HT-29 (cell line): Measurements from ENCODE around the gene CFAP43. TPM values are rescaled to one million over a fixed set of nuclear protein-coding genes. Genes with fewer than 3 reads are reported as not detected.

Experiments
- DNase-seq: peaks from one replicate; pipeline ENCODE4 v3.0.0-alpha.2; 2015; ENCODE audit warnings: low spot score
- total RNA-seq: library from RNA; depleted of rRNA; stranded (reverse); fragments of >200 nt; shearing (Covaris generic); gene quantifications from 2 replicates; pipeline ENCODE4 v1.2.3, GENCODE V29; 2014

The CFAP43 gene
- total RNA-seq, 1 experiment from 2014 or later, result 0.18 TPM

- no peak for DNase-seq
Measured at GRCh38 chr10:104138131-104138530, 94.0 kb downstream of the CFAP43 start.

DNA sequence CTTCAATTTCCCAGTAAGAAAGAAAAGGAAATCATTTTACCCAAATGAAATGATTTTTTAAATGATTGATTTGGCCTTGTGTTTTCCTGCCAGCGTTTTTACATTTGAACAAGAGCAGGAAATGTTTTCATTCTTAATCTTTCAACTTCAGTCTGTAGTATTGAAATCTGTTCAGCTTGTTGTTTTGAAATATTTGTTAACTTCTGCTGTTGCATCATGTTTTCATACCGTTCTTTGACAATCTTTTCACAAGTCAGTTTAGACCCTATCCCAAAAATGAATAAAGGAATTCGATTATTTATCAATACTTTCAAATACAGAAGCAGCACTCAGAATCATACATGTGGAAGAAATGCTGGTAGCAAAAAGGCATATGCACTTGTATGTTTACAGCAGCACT, 102.1 kb downstream of the CFAP43 start:
- no peak for DNase-seq

GRCh38 chr10:104128214-104128613, 104.0 kb downstream of the CFAP43 start:
- no peak for DNase-seq

DNA sequence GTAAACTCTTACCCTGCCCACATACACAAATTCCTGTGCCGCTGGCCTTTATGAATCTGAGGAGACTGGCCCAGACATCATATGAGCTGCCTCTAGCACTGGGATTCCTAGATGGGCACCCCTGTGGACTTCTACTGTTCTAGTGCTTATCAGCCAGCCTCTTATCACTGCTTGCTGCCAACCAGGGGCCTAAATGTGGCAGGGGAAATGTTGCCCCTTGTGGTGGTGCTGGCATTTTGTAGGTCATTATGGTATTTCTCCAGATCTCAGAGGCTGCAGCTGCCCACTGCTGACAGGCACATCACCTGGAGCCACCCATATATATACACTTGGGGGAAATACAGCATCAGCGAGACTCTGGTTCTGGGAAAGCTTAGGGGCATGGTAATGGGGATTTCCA, 104.8 kb downstream of the CFAP43 start:
- peak; percentile 49 for DNase-seq

DNA sequence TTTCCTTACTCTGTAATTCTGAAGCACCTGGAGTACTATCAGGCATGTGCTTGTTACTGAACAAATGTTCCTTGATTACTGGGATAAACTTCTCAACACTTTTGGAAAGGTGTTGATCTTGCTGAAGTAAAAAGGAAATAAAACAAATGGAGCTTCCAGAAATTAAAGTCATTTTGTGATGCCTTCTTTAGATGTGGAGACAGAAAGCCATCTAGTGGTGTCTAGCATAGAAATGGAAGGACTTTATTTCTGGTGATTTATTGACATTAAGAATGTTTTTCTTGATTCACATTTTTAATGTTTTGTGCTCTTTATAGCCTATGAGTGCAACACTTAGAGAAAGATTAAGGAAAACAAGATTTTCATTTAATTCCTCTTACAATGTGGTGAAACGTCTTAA, 108.8 kb downstream of the CFAP43 start:
- DNase-seq, result peak; percentile 40

DNA sequence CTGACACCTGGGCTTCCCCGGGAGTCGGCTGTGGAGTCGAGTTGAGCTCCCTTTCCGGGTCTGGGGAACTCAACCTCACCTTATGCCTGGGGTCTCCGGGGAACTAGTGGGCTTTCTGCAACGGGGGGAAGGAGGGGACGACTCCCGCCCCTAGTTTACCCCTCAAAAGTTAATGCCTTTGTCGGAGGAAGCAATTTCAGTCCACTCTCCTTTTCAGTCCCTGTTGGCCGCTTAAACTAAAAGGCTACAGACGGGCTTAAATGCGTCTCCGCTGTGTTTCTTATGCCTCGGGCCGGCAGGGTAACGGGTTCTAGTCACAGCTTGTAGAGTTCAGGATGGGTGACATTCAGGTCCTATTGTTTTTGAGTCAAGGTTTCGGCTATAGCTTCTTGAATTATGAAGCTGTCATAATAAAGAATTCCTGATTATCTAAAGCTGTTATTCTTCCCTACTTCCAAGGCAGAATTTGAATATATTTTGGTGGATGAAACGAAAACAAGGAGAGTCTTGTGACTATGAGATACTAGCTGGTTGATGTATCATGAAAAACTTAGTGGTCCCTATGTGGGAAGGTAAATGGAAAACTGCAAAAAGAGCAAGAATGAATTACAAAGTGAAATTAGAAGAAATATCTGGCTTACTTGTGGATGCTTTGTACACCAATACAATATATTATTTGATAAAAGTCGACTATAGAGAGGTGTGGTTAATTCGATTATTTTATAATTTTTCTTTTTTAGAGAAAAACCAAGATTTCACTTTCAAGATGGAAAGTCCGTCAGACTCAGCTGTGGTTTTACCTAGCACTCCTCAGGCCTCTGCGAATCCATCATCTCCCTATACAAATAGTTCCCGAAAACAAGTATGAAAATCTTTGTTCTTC, 109.7 kb downstream of the CFAP43 start:
- peak; percentile 40 for DNase-seq

DNA sequence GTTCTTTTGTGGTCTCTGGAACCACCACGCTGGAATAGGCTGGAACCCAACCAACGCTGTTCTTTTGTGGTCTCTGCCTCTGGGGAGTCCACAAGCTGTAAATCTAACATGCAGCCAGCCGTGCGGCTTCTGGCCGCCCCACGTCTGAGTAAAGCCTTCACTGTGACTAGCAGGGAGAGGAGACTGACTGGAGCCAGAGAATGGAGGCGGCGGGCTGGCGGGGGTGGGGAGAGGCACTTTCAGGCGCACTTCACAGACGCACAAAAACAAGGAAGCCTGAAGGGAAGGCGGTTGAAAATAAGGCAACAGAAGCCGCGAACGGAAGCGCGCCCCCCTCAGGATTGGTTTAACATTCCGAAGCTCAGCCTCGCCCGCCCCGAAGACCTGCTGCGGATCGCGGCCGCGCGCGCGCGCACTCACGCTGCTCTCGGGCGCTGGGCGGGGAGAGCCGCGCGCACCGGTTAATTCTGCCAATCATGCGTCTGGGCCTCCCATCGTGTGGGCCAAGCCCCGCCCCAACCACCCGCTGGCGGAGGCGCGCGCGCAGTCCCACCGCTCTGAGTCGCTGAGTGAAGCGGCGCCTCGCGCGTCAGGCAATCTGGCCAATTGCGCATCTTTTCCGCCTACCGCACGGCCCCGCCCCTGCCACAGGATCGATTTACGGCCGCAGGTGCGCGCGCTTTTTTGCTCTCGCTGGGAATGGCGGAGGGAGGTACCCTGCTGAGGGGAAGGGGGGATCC, 110.5 kb downstream of the CFAP43 start, which contains the start of gene SFR1:
TSS of gene SFR1 (plus strand) at position 687 of the 740 bp plus-strand sequence. CDS start at position 700, 13 bp downstream.
- DNase-seq, result peak; percentile 99

DNA sequence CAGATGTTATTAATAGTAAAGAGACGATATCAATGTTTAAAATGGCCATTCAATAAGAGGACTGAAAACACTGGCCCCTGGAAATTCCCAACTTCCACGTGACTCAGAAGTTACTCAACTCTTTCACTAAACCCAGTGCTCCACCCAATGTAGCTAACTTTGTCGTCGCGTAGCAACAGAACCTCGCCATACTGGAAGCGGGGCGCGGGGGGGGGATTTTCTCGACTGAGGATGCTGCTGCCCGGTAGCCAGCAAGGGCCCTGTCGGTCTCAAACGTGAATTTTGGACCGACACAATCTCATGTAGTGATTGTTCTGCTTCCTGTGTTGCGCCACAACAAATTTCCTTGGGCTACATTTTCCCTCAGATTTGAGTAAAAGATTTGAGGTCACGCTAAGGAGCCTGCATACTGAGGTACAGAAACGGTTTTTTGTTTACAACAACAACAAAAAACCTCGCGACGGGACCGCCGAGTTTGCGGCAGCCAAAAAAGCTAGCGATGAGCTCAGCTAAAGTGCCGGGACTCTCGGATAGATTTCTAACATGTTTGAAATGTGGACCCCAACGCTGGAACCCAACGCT, 111.2 kb downstream of the CFAP43 start:
- DNase-seq, result peak; percentile 97

GRCh38 chr10:104120512-104120902, 111.7 kb downstream of the CFAP43 start:
- DNase-seq, result no peak

- DNase-seq, result peak; percentile 24
Measured at GRCh38 chr10:104119996-104120395, 112.2 kb downstream of the CFAP43 start.

DNA sequence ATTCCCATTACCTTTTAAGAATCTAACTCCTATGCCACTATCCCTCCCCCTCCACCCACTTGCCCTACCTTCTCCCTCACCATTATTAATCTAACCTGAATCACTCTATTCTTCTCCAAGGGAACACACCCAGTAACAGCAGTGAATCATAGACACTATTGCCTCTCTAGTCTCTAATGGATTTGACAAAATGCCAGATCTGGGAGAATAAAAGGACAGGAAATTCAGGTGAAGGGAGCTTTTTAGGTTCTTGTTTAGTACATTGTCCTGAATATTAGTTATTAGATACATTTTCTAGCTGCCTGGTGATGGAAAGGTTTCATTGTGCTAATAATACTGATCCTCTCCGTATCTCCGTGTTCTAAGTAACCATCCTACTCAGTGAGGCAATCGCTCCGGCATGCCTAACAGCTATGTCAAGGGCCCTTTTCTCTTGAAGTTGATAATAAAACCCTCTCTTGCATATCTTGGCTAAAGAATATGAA, 114.3 kb downstream of the CFAP43 start:
- peak; percentile 88 for DNase-seq

- DNase-seq, result no peak
Measured at GRCh38 chr10:104113376-104113956, 118.7 kb downstream of the CFAP43 start.

DNA sequence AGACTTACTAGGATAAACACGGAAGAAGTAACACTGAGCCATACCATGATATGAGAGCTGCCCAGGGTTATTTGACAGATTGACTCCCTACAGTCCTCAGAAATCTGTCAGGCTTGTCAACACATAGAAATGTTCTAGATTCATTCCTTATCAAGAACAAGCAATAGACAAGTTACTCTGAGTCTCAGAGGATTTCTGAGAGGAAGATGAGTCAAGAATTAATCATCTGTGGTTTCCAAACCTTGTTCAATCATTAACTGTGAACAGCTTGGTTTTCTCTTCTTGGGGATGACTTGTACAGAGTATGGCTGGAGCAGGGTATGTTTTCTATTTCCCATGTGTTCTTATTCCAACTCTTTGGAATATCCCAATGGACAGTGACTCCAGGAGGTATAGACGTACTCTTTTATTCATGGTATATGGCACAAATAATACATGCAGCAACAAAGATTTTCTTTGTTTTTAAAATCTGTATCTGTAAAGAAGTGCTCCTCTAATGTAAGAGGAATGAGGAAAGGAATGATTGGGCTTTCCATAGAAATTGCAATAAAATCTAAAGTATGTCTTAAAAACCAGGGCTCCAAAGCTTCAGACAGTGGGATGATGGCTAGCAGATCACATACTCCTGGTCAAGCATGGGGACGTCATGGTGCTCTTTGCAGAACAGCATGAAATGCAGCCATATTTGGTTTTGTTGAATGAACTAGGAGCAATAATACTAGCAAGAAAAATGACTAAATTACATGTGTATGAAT, 122.1 kb downstream of the CFAP43 start:
- DNase-seq, result peak; percentile 52

GRCh38 chr10:104104926-104105325, 127.2 kb downstream of the CFAP43 start:
- DNase-seq, result no peak

DNA sequence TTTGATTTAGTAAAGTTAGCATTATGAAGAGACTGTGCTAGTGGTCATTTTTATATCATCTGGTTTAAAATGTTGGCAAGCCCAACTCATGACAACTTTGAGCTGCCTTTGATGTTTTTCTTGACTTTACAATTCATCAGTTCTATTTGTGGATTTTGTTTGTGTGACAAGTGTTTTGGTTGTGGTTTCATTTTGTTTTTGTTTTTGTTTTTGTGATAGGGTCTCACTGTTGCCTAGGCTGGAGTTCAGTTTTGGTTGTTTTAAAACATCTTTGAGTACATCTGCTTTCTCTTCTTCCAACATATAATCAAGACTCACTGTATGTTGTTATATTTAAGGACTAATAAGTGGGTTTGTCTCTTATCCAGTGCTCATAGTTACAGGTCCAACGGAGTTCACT, 127.7 kb downstream of the CFAP43 start:
- DNase-seq, result no peak

DNA sequence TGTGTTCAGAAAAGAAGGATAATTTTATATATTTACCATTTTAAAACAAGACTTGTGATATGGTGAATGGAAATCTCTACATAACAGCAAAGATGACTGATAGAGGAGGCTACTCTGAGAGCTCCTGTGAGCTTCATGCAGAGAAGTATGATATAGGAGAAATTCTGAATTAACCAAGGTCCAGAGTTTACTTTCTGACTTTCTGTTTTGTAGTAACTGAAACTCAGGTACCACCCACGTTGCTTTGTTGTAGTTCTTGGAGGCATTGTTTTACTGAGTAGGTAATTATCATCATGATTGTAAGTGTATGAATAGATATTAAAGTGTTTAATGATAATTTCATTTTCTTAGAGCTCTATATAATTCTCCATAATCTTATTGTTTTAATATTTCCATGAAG, 128.2 kb downstream of the CFAP43 start:
- DNase-seq, result no peak

DNA sequence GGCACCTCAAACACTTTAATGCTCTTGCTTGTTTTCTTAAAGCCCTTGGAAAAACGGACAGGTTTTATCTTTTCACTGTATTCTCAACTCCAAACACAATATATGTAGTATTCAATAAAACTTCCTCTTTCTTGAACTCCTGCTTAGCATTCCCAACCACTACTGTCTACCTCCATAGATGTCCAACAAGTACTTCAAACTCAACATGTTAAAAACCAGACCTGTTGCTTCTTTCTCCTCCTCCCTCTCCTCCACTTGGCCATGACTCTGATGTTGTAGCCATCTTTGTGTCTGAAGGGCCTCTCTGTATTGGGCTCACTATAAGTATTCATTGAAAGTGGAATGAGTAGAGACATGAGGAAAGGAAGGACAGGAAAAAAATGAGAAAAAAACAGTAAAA, 130.3 kb downstream of the CFAP43 start:
- DNase-seq, result no peak

GRCh38 chr10:104100795-104101194, 131.4 kb downstream of the CFAP43 start:
- no peak for DNase-seq

GRCh38 chr10:104099941-104100340, 132.2 kb downstream of the CFAP43 start:
- DNase-seq, result no peak

GRCh38 chr10:104099269-104099668, 132.9 kb downstream of the CFAP43 start:
- DNase-seq, result no peak

- DNase-seq, result no peak
Measured at GRCh38 chr10:104098358-104098925, 133.7 kb downstream of the CFAP43 start.
